Endodermal cell (in vitro differentiated cells): ENCODE results near the gene AARS1. TPM values are rescaled to one million over a fixed set of nuclear protein-coding genes. Genes with fewer than 3 reads are reported as not detected.
A peak's percentile ranks its signal among the peaks of the same experiment; 100 is the strongest.
"Not testable (repeated sequence)": the region's sequence is repeated elsewhere in the genome, so short reads cannot be mapped to it uniquely, and the experiment has no call there.

Source experiments
- DNase-seq: peaks from one replicate; pipeline ENCODE4 v3.0.0-alpha.2; 2017
- H3K27ac ChIP-seq: 2 replicates; pipeline ENCODE4 v1.5.1; 2013; ENCODE audit warnings: mild to moderate bottlenecking, low read depth, low read length, moderate library complexity
- H3K27me3 ChIP-seq: 2 replicates; pipeline ENCODE4 v1.6.1; 2013; ENCODE audit warnings: mild to moderate bottlenecking, low read length, moderate library complexity; ENCODE audit not compliant: insufficient read depth, control insufficient read depth, poor library complexity, severe bottlenecking
- H3K36me3 ChIP-seq: 2 replicates; pipeline ENCODE4 v1.7.0; 2013; ENCODE audit warnings: mild to moderate bottlenecking, low read length, moderate library complexity; ENCODE audit not compliant: control insufficient read depth, insufficient read depth
- H3K4me1 ChIP-seq: one replicate; pipeline ENCODE4 v1.7.0; 2013; ENCODE audit warnings: low read length; ENCODE audit not compliant: control insufficient read depth, insufficient read depth
- H3K4me3 ChIP-seq: 2 replicates; pipeline ENCODE4 v1.5.1; 2013; ENCODE audit warnings: mild to moderate bottlenecking, low read length, moderate library complexity
- H3K9ac ChIP-seq: 2 replicates; pipeline ENCODE4 v1.6.1; 2013; ENCODE audit warnings: mild to moderate bottlenecking, low read length, moderate library complexity; ENCODE audit not compliant: poor library complexity, severe bottlenecking; ENCODE audit errors: extremely low read depth
- H3K9me3 ChIP-seq: 2 replicates; pipeline ENCODE4 v1.6.1; 2013; ENCODE audit warnings: mild to moderate bottlenecking, low read length, moderate library complexity; ENCODE audit not compliant: control insufficient read depth
- H3K27ac Mint-ChIP-seq: 2 replicates; pipeline ENCODE4 v1.8.0; 2020; ENCODE audit warnings: mixed read lengths
- H3K27me3 Mint-ChIP-seq: 2 replicates; pipeline ENCODE4 v1.8.0; 2021; ENCODE audit warnings: mild to moderate bottlenecking, mixed read lengths; ENCODE audit not compliant: insufficient read depth
- H3K36me3 Mint-ChIP-seq: 2 replicates; pipeline ENCODE4 v1.8.0; 2020; ENCODE audit warnings: low read depth, mixed read lengths
- H3K4me1 Mint-ChIP-seq: 2 replicates; pipeline ENCODE4 v1.8.0; 2020; ENCODE audit warnings: mixed read lengths
- H3K4me3 Mint-ChIP-seq: 2 replicates; pipeline ENCODE4 v1.8.0; 2020; ENCODE audit warnings: mild to moderate bottlenecking, moderate library complexity, mixed read lengths
- H3K9me3 Mint-ChIP-seq: 2 replicates; pipeline ENCODE4 v1.8.0; 2020; ENCODE audit warnings: mild to moderate bottlenecking, mixed read lengths
- WGBS, 2 experiments: methylation state at CpG; one replicate each; pipeline versions ENCODE4 v1.1.5 to v1.1.7; 2013; ENCODE audit warnings: missing lambda C conversion rate in 2 of 2, mixed read lengths in 1 of 2; ENCODE audit not compliant: insufficient coverage in 1 of 2, insufficient read length in 1 of 2; 5-methylcytosine and 5-hydroxymethylcytosine counted together
- total RNA-seq, 2 donors: library from RNA; stranded (reverse); fragmentation: NEBNext Ultra II Directional in 1 of 2; extraction: Animal tissue kit (Norgen Biotek cat#: 25700) in 1 of 2; gene quantifications; 2 replicates in 1 of 2; 3 replicates in 1 of 2; pipeline ENCODE4 v1.2.1, GENCODE V29; 2021

Gene AARS1
- total RNA-seq, 2 donors from 2014 or later, result 132 to 143 TPM

- not testable (repeated sequence) for H3K4me3 Mint-ChIP-seq, H3K4me3 ChIP-seq, DNase-seq, H3K9me3 Mint-ChIP-seq, H3K27ac Mint-ChIP-seq, H3K4me1 Mint-ChIP-seq, H3K9me3 ChIP-seq, H3K27me3 ChIP-seq, H3K4me1 ChIP-seq, H3K9ac ChIP-seq, H3K36me3 ChIP-seq, H3K27me3 Mint-ChIP-seq, H3K27ac ChIP-seq
- H3K36me3 Mint-ChIP-seq, result peaks cover 29% of the 10 kb centered on the region
- 95% methylated on average over 12 of the region's 24 CpGs; no CpG with 5 or more reads in 1 of the 2 experiments for WGBS, 2 experiments
These were observed 64.7 kb downstream of the AARS1 start for GRCh38 chr16:70224645-70225044.

- H3K27ac Mint-ChIP-seq, result peak overlapping the region; percentile 80
- no CpG with 5 or more reads among the region's 3 CpGs for WGBS, 2 experiments
These were observed 65.3 kb downstream of the AARS1 start for GRCh38 chr16:70223971-70224513.

DNA sequence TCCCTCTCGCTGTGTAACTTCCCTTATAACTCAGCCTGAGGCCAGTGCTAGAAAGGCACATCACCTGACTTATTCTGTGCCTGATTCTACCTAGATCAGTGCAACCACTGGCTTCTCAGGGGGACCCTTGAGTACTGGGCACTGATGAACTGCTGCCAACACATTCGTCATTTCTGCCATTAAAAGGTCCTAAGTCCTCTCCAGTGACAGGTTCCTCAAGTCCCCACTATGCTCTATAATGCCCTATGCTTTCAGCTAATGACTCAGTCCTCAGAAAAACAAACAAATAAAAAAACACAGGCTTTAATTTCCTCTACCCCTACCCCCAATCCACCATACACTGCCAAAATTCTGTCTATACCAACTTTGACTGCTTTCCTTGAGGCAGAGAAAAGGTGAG lies 66.1 kb downstream of the AARS1 start:
- DNase-seq, H3K27me3 Mint-ChIP-seq, H3K9me3 ChIP-seq, H3K4me3 Mint-ChIP-seq, H3K4me3 ChIP-seq, H3K27ac ChIP-seq, H3K9ac ChIP-seq, H3K27ac Mint-ChIP-seq, H3K4me1 ChIP-seq, H3K27me3 ChIP-seq, H3K9me3 Mint-ChIP-seq, H3K4me1 Mint-ChIP-seq: not testable (repeated sequence)
- 100% methylated on average over 1 of the region's 2 CpGs; no CpG with 5 or more reads in 1 of the 2 experiments for WGBS, 2 experiments
- peaks cover 13% of the 10 kb centered on the region for H3K36me3 ChIP-seq
- H3K36me3 Mint-ChIP-seq, result peaks cover 32% of the 10 kb centered on the region

More at GRCh38 chr16:70223971-70224513, 65.3 kb downstream of the AARS1 start:
- not testable (repeated sequence) for H3K9me3 ChIP-seq, H3K4me1 Mint-ChIP-seq, H3K27me3 Mint-ChIP-seq, H3K9me3 Mint-ChIP-seq, H3K4me3 Mint-ChIP-seq, H3K27me3 ChIP-seq, H3K9ac ChIP-seq, DNase-seq, H3K4me3 ChIP-seq, H3K27ac ChIP-seq, H3K4me1 ChIP-seq
- peaks cover 32% of the 10 kb centered on the region for H3K36me3 Mint-ChIP-seq
- H3K36me3 ChIP-seq, result peaks cover 13% of the 10 kb centered on the region

DNA sequence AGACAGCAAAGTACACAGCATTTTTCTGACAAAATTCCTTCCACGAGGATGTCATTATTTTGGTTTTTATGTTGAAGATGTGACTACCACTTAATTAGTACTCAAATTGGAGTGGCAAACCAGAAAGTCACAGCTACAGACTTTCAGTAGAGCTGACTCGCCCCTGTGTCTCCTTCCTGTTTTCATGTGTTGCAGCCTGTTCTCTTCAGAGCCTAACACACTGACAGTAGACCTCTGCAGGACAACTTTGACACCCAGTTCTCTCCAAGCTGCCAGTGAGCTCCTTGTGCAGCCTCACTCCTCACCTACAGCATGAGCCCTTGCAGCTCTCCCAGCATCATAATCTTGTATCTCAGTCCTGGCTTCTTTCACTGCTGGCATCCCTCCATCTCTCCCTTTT lies 66.7 kb downstream of the AARS1 start:
- not testable (repeated sequence) for H3K27me3 Mint-ChIP-seq, H3K4me1 ChIP-seq, H3K4me3 ChIP-seq, H3K9me3 ChIP-seq, H3K4me1 Mint-ChIP-seq, H3K4me3 Mint-ChIP-seq, H3K9ac ChIP-seq, H3K27ac Mint-ChIP-seq, H3K27me3 ChIP-seq, DNase-seq, H3K27ac ChIP-seq, H3K9me3 Mint-ChIP-seq
- H3K36me3 ChIP-seq, result peaks cover 13% of the 10 kb centered on the region
- H3K36me3 Mint-ChIP-seq, result peaks cover 33% of the 10 kb centered on the region
- WGBS, 2 experiments, result 100% methylated on average over 1 of the region's 2 CpGs; no CpG with 5 or more reads in 1 of the 2 experiments

GRCh38 chr16:70218586-70218985 lies 70.7 kb downstream of the AARS1 start:
- not testable (repeated sequence) for H3K27me3 ChIP-seq, H3K4me3 Mint-ChIP-seq, H3K36me3 ChIP-seq, DNase-seq, H3K4me3 ChIP-seq, H3K9me3 ChIP-seq, H3K27ac Mint-ChIP-seq, H3K4me1 Mint-ChIP-seq, H3K4me1 ChIP-seq, H3K9me3 Mint-ChIP-seq, H3K9ac ChIP-seq, H3K27ac ChIP-seq, H3K27me3 Mint-ChIP-seq
- WGBS, 2 experiments, result no CpG with 5 or more reads among the region's 2 CpGs
- H3K36me3 Mint-ChIP-seq, result peaks cover 18% of the 10 kb centered on the region

GRCh38 chr16:70206382-70206781 lies 82.9 kb downstream of the AARS1 start:
- H3K27ac ChIP-seq, DNase-seq, H3K9ac ChIP-seq, H3K27me3 ChIP-seq, H3K27me3 Mint-ChIP-seq, H3K27ac Mint-ChIP-seq, H3K36me3 ChIP-seq, H3K4me1 Mint-ChIP-seq, H3K9me3 ChIP-seq, H3K4me3 ChIP-seq, H3K4me3 Mint-ChIP-seq, H3K4me1 ChIP-seq: not testable (repeated sequence)
- Mint-ChIP-seq H3K9me3 (peaks cover 15% of the 10 kb centered on the region), H3K36me3 (peaks cover 37% of the 10 kb centered on the region)
- 100% methylated on average over 1 to 2 of the region's 6 CpGs for WGBS, 2 experiments

- H3K36me3 Mint-ChIP-seq, result peaks cover 31% of the 10 kb centered on the region
These were observed 84.5 kb downstream of the AARS1 start for GRCh38 chr16:70204668-70205405.

More at GRCh38 chr16:70204668-70205405, 84.5 kb downstream of the AARS1 start:
- H3K27me3 Mint-ChIP-seq, H3K9ac ChIP-seq, H3K4me1 Mint-ChIP-seq, H3K4me1 ChIP-seq, H3K27ac Mint-ChIP-seq, H3K27me3 ChIP-seq, DNase-seq, H3K4me3 Mint-ChIP-seq, H3K27ac ChIP-seq, H3K36me3 ChIP-seq, H3K4me3 ChIP-seq, H3K9me3 ChIP-seq: not testable (repeated sequence)
- peaks cover 15% of the 10 kb centered on the region for H3K9me3 Mint-ChIP-seq
- 90% methylated on average over 16 of the region's 46 CpGs; no CpG with 5 or more reads in 1 of the 2 experiments for WGBS, 2 experiments
